Measurements from ENCODE around the gene C1R.

C1R gene
- total RNA-seq, result 1.4 to 3.4 (median 2.9) reads per million in 3 donors

GRCh38 chr12:7092229-7092985 lies at the start of gene C1R:
TSS of gene C1R (minus strand) at chr12:7092445. CDS start at chr12:7092388, 57 bp downstream.
- no peaks in the 10 kb centered on the region for H3K9me3 ChIP-seq (ENCODE audit: control insufficient read depth, low read length)
- peak within 1 kb of the TSS; percentile 42 for H3K4me3 ChIP-seq (ENCODE audit: insufficient read depth, low read depth, low read length, poor library complexity, severe bottlenecking)
- H3K36me3 ChIP-seq (ENCODE audit: control insufficient read depth, insufficient read depth, low read length), result no peaks in the 10 kb centered on the region
- no peaks in the 10 kb centered on the region for H3K27me3 ChIP-seq (replicated peaks; ENCODE audit: control insufficient read depth, insufficient read depth, low read length, poor library complexity, severe bottlenecking)
- peaks cover 4% of the 10 kb centered on the region for H3K4me1 ChIP-seq (ENCODE audit: control insufficient read depth, insufficient read depth, low read length, poor library complexity, severe bottlenecking)
- H3K27ac ChIP-seq (ENCODE audit: insufficient read depth, low read length, poor library complexity, severe bottlenecking), result no peak within 1 kb of the TSS
- peak; percentile 32 to 58 (median 39) for DNase-seq

- Histone ChIP-seq H3K4me3 (ENCODE audit: insufficient read depth, low read depth, low read length, poor library complexity, severe bottlenecking) (no peak overlapping the region), H3K27me3 (replicated peaks; ENCODE audit: control insufficient read depth, insufficient read depth, low read length, poor library complexity, severe bottlenecking) (no peaks in the 10 kb centered on the region), H3K4me1 (ENCODE audit: control insufficient read depth, insufficient read depth, low read length, poor library complexity, severe bottlenecking) (no peaks in the 10 kb centered on the region), H3K27ac (ENCODE audit: insufficient read depth, low read length, poor library complexity, severe bottlenecking) (no peak overlapping the region), H3K9me3 (ENCODE audit: control insufficient read depth, low read length) (no peaks in the 10 kb centered on the region), H3K36me3 (ENCODE audit: control insufficient read depth, insufficient read depth, low read length) (peaks cover 26% of the 10 kb centered on the region)
- DNase-seq, result no peak
Measured at GRCh38 chr12:7141351-7142005, 49.2 kb upstream of the C1R start.

GRCh38 chr12:7139200-7139599 lies 47.0 kb upstream of the C1R start:
- Histone ChIP-seq H3K27ac (ENCODE audit: insufficient read depth, low read length, poor library complexity, severe bottlenecking) (no peak overlapping the region), H3K4me3 (ENCODE audit: insufficient read depth, low read depth, low read length, poor library complexity, severe bottlenecking) (no peak overlapping the region), H3K9me3 (ENCODE audit: control insufficient read depth, low read length) (no peaks in the 10 kb centered on the region), H3K4me1 (ENCODE audit: control insufficient read depth, insufficient read depth, low read length, poor library complexity, severe bottlenecking) (no peaks in the 10 kb centered on the region), H3K36me3 (ENCODE audit: control insufficient read depth, insufficient read depth, low read length) (peaks cover 44% of the 10 kb centered on the region), H3K27me3 (replicated peaks; ENCODE audit: control insufficient read depth, insufficient read depth, low read length, poor library complexity, severe bottlenecking) (no peaks in the 10 kb centered on the region)
- DNase-seq, result no peak

GRCh38 chr12:7137908-7138307 lies 45.7 kb upstream of the C1R start:
- H3K4me3 ChIP-seq (ENCODE audit: insufficient read depth, low read depth, low read length, poor library complexity, severe bottlenecking), result no peak overlapping the region
- no peaks in the 10 kb centered on the region for H3K27me3 ChIP-seq (replicated peaks; ENCODE audit: control insufficient read depth, insufficient read depth, low read length, poor library complexity, severe bottlenecking)
- no peak overlapping the region for H3K27ac ChIP-seq (ENCODE audit: insufficient read depth, low read length, poor library complexity, severe bottlenecking)
- H3K36me3 ChIP-seq (ENCODE audit: control insufficient read depth, insufficient read depth, low read length), result peaks cover 55% of the 10 kb centered on the region
- no peaks in the 10 kb centered on the region for H3K9me3 ChIP-seq (ENCODE audit: control insufficient read depth, low read length)
- DNase-seq, result no peak
- H3K4me1 ChIP-seq (ENCODE audit: control insufficient read depth, insufficient read depth, low read length, poor library complexity, severe bottlenecking), result no peaks in the 10 kb centered on the region

GRCh38 chr12:7136676-7137075 lies 44.4 kb upstream of the C1R start:
- no peaks in the 10 kb centered on the region for H3K27me3 ChIP-seq (replicated peaks; ENCODE audit: control insufficient read depth, insufficient read depth, low read length, poor library complexity, severe bottlenecking)
- no peak overlapping the region for H3K4me3 ChIP-seq (ENCODE audit: insufficient read depth, low read depth, low read length, poor library complexity, severe bottlenecking)
- H3K9me3 ChIP-seq (ENCODE audit: control insufficient read depth, low read length), result no peaks in the 10 kb centered on the region
- peaks cover 3% of the 10 kb centered on the region for H3K4me1 ChIP-seq (ENCODE audit: control insufficient read depth, insufficient read depth, low read length, poor library complexity, severe bottlenecking)
- no peak overlapping the region for H3K27ac ChIP-seq (ENCODE audit: insufficient read depth, low read length, poor library complexity, severe bottlenecking)
- peaks cover 55% of the 10 kb centered on the region for H3K36me3 ChIP-seq (ENCODE audit: control insufficient read depth, insufficient read depth, low read length)
- DNase-seq, result no peak

- H3K27me3 ChIP-seq (replicated peaks; ENCODE audit: control insufficient read depth, insufficient read depth, low read length, poor library complexity, severe bottlenecking), result no peaks in the 10 kb centered on the region
- peaks cover 9% of the 10 kb centered on the region for H3K4me1 ChIP-seq (ENCODE audit: control insufficient read depth, insufficient read depth, low read length, poor library complexity, severe bottlenecking)
- DNase-seq, result no peak
- H3K27ac ChIP-seq (ENCODE audit: insufficient read depth, low read length, poor library complexity, severe bottlenecking), result no peak overlapping the region
- no peaks in the 10 kb centered on the region for H3K9me3 ChIP-seq (ENCODE audit: control insufficient read depth, low read length)
- peaks cover 49% of the 10 kb centered on the region for H3K36me3 ChIP-seq (ENCODE audit: control insufficient read depth, insufficient read depth, low read length)
- H3K4me3 ChIP-seq (ENCODE audit: insufficient read depth, low read depth, low read length, poor library complexity, severe bottlenecking), result no peak overlapping the region
Measured at GRCh38 chr12:7136071-7136470, 43.8 kb upstream of the C1R start.

- Histone ChIP-seq H3K27ac (ENCODE audit: insufficient read depth, low read length, poor library complexity, severe bottlenecking) (no peak overlapping the region), H3K36me3 (ENCODE audit: control insufficient read depth, insufficient read depth, low read length) (peaks cover 47% of the 10 kb centered on the region), H3K4me3 (ENCODE audit: insufficient read depth, low read depth, low read length, poor library complexity, severe bottlenecking) (no peak overlapping the region), H3K27me3 (replicated peaks; ENCODE audit: control insufficient read depth, insufficient read depth, low read length, poor library complexity, severe bottlenecking) (no peaks in the 10 kb centered on the region), H3K9me3 (ENCODE audit: control insufficient read depth, low read length) (no peaks in the 10 kb centered on the region), H3K4me1 (ENCODE audit: control insufficient read depth, insufficient read depth, low read length, poor library complexity, severe bottlenecking) (peaks cover 13% of the 10 kb centered on the region)
- no peak for DNase-seq
Measured at GRCh38 chr12:7134396-7135166, 42.3 kb upstream of the C1R start.

- Histone ChIP-seq H3K36me3 (ENCODE audit: control insufficient read depth, insufficient read depth, low read length) (peaks cover 33% of the 10 kb centered on the region), H3K4me1 (ENCODE audit: control insufficient read depth, insufficient read depth, low read length, poor library complexity, severe bottlenecking) (peaks cover 19% of the 10 kb centered on the region), H3K4me3 (ENCODE audit: insufficient read depth, low read depth, low read length, poor library complexity, severe bottlenecking) (peak overlapping the region; percentile 80), H3K9me3 (ENCODE audit: control insufficient read depth, low read length) (no peaks in the 10 kb centered on the region), H3K27me3 (replicated peaks; ENCODE audit: control insufficient read depth, insufficient read depth, low read length, poor library complexity, severe bottlenecking) (no peaks in the 10 kb centered on the region), H3K27ac (ENCODE audit: insufficient read depth, low read length, poor library complexity, severe bottlenecking) (peak overlapping the region; percentile 74)
- DNase-seq, result peak in 1 of 3 donors; percentile 13
Measured at GRCh38 chr12:7131502-7131866, 39.2 kb upstream of the C1R start.

GRCh38 chr12:7130701-7131501 lies 38.7 kb upstream of the C1R start:
- peaks cover 28% of the 10 kb centered on the region for H3K36me3 ChIP-seq (ENCODE audit: control insufficient read depth, insufficient read depth, low read length)
- H3K9me3 ChIP-seq (ENCODE audit: control insufficient read depth, low read length), result no peaks in the 10 kb centered on the region
- peak overlapping the region; percentile 74 for H3K27ac ChIP-seq (ENCODE audit: insufficient read depth, low read length, poor library complexity, severe bottlenecking)
- H3K4me1 ChIP-seq (ENCODE audit: control insufficient read depth, insufficient read depth, low read length, poor library complexity, severe bottlenecking), result peaks cover 19% of the 10 kb centered on the region
- peak overlapping the region; percentile 80 for H3K4me3 ChIP-seq (ENCODE audit: insufficient read depth, low read depth, low read length, poor library complexity, severe bottlenecking)
- peak; percentile 27 to 40 (median 36) for DNase-seq
- no peaks in the 10 kb centered on the region for H3K27me3 ChIP-seq (replicated peaks; ENCODE audit: control insufficient read depth, insufficient read depth, low read length, poor library complexity, severe bottlenecking)

Data from effector memory CD4-positive, alpha-beta T cell (primary cell).